ENCODE results near the gene FOXD4L4. TPM values are rescaled to one million over a fixed set of nuclear protein-coding genes. Genes with fewer than 3 reads are reported as not detected.

Gene FOXD4L4
- 0.22 and 0.37 TPM in 2 replicates for total RNA-seq

GRCh38 chr9:65737096-65737564, at the start of gene FOXD4L4:
Gene FOXD4L4 (plus strand): TSS chr9:65737146. CDS start chr9:65737146, 0 bp downstream.

Other genes with a start within 250 kb of the FOXD4L4 start
- 28.7 and 48.4 TPM in 2 replicates for gene ZNG1E, start 61.2 kb upstream of the FOXD4L4 start, total RNA-seq

All from uterine smooth muscle cell (primary cell).